ENCODE data around the gene RTF1.
"Not testable (repeated sequence)": the region's sequence is repeated elsewhere in the genome, so short reads cannot be mapped to it uniquely, and the experiment has no call there.

RTF1 gene

GRCh38 chr15:41438206-41438605 lies 21.3 kb downstream of the RTF1 start:
- no peak for DNase-seq

- DNase-seq, result not testable (repeated sequence)
These were observed 21.9 kb downstream of the RTF1 start for GRCh38 chr15:41438745-41439144.

DNA sequence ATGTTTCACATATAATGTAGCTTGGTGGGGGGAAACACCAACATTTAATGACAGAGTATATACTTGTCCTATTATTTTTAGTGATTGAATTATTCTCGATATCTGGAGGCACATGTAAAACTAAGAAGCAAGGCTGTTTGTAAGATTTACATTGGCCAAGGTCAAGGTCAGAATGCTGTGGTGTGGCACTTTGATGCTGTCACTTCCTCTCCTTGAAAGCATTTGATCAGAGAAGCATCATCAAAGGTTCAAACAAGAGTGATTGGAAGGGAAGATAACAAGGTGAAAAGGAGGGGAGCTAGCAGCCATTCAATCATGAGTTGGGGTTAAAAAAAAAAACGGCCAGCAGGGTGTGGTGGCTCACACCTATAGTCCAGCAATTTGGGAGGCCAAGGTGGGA lies 26.4 kb downstream of the RTF1 start:
- DNase-seq, result no peak

- DNase-seq, result no peak
These were observed 28.5 kb downstream of the RTF1 start for GRCh38 chr15:41445399-41445798.

DNA sequence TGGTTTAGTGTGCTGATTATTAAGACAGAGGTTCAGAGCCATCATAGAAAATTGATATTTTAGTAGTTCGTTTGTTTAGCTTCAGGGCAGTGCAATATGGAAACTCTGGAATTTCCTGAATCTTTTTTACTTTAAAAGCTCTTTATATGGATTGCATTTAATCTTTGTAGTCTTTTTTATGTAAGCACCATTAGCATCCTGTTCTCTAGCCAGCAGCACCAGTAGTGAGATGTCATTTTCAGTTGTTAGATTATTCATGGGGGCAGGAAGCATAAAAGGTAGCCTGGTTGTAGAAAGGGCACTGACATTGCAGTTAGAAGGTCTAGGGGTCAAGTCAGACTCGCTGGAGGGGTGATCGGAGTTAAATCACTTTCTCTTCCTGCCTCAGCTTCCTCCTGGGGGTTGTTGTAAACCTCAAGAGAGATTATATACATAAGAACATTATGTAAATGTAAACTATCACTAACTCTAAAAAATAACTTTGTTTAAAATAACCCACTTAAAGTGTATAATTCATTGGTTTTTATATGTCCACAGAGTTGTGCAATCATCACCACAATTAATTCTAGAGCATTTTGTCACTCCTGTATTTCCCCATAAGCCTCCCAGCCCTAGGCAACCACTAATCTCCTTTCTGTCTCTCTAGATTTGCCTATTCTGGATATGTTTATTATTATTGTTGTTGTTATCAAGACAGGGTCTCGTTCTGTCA lies 45.3 kb downstream of the RTF1 start:
- DNase-seq, result no peak

DNA sequence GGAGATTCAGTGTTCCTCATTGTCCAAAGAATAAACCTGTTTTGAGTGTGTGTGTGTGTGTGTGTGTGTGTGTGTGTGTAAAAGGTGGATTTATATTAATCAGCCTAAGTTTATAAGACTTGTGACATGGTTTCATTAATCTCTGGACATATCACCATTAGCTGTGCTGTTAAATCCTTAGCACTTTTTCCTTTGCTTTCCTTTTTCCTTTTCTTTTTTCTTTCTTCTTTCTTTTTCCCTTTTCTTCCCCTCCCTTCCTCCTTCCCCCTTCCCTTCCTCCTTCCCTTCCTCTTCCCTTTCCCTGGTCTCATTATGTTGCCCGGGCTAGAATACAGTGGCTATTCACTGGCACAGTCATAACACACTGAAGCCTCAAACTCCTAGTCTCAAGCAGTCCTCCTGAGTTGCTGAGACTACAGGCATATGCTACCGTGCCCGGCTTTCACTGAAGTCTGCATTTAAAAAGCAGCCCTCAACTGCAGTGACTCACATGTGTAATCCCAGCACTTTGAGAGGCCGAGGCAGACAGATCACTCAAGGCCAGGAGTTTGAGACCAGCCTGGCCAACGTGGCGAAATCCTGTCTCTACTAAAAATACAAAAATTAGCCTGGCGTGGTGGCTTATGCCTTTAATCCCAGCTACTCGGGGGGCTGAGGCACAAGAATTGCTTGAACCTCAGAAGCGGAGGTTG lies 48.1 kb downstream of the RTF1 start:
- DNase-seq, result no peak

- no peak for DNase-seq
These were observed 49.0 kb downstream of the RTF1 start for GRCh38 chr15:41465822-41466421.

- DNase-seq, result no peak
These were observed 49.8 kb downstream of the RTF1 start for GRCh38 chr15:41466711-41467110.

- DNase-seq, result not testable (repeated sequence)
These were observed 52.7 kb downstream of the RTF1 start for GRCh38 chr15:41469644-41470043.

DNA sequence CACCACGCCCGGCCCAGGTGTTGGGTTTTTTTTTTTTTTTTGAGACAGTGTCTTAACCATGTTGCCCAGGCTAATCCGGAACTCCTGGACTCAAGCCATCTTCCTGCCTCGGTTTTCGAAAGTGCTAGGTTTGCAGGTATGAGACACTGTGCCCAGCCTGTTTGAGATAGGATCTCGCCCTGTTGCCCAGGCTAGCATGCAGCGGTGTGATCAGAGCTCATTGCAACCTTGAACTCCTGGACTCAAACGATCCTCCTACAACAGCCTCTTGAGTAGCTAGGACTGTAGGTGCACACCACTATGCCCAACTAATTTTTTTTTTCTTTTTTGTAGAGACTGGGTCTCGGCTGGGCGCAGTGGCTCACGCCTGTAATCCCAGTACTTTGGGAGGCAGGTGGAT lies 56.5 kb downstream of the RTF1 start:
- no peak for DNase-seq

DNA sequence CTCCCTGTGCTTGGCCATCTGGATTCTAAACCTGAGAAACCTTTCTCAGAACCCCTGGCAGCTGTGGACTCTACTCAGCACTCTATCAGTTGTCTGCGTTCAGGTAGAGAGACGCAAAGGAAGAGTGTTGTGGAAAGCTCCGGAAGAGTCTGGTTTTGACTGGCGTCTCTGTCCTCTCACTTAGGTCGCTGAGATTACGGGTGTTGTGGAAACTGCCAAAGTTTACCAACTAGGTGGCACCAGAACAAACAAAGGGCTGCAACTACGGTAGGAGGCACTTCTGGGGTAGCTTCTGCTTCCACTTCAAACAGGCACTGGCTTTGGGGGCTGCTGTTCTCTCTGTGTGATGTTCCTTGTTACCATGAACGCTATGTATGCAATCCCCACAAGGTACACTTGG lies 57.5 kb downstream of the RTF1 start:
- DNase-seq, result no peak

DNA sequence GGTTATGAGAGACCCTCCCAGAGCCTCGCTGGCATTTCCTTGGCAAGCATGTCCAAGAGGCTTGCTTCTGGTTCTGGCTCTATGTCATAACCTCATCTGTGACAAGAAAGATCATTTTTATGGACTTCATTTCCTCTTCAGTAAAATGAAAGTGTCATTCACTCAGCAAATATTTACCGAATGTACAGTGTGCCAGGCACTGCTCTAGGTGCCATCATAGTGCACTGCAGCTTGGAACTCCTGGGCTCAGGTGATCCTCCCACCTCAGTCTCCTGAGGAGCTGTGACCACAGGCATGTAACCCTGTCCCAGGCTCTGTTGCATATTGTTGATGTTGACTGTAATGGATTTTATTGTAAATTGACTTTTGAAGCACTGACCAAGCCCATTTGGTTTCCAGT lies 58.0 kb downstream of the RTF1 start:
- no peak for DNase-seq

DNA sequence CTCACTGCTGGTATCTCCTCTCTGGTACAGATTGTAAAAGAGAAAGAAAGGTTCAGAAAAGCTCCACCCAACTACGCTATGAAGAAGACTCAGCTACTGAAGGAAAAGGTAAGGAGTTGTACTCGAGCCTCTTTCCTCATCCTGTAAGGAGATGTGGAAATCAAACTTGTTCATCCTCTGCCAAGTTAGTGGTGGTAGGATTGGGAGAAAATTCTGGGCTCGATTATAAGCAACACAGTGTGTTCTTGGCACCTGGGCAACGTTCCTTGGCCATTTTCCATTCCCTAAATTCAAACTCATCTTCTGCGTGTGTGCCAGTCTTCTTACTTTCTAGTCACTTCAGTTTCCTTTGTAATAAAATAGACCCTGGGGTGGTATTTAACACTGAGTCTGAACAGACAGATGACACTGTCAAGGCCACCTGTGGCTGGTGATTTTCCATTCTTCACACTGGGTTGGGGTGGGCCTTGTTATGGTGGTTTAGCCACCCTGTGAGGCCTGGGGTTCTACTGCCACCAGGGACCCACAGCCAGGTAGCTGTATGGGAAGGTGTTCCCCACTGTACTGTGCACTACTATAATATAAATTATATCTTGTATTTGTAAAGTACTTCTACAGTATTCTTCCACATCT lies 59.6 kb downstream of the RTF1 start:
- no peak for DNase-seq

DNA sequence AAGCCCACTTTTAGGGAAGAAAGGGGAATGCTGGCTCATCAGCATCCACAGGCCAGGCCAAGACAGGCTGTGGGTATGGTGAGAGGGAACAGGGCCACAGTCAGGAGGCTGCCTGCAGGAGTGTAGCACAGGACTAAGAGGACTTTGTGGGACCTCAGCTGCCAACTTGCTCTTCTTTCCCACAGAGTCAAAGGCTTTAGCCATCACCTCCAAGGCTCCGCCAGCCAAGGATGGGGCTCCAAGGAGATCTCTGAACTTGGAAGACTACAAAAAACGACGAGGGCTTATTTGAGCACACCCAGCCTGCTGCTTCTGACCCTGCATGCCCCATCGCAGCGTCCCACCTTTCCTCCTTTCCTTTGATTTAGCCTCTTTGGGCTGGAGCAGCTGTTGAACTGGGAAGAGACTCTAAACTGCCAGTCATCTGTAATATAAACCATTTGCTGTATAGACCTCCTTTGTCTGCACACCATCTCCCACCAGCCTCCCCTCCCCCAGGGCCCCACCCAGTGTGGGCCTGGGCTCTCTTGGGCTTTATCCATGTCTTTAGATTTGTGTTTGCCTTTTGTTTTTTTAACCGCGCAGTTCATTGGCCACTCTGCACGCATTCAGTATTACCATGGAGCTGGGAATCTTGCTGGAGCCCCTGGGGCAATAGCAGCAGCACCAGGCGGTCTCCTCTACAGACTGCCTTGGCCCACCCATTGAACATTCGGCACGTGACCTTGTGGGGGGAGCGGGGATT lies 63.7 kb downstream of the RTF1 start:
- no peak for DNase-seq

- DNase-seq, result no peak
These were observed 65.4 kb downstream of the RTF1 start for GRCh38 chr15:41482110-41482877.

GRCh38 chr15:41483115-41483514 lies 66.2 kb downstream of the RTF1 start:
- DNase-seq, result no peak

GRCh38 chr15:41483519-41483918 lies 66.6 kb downstream of the RTF1 start:
- no peak for DNase-seq

DNA sequence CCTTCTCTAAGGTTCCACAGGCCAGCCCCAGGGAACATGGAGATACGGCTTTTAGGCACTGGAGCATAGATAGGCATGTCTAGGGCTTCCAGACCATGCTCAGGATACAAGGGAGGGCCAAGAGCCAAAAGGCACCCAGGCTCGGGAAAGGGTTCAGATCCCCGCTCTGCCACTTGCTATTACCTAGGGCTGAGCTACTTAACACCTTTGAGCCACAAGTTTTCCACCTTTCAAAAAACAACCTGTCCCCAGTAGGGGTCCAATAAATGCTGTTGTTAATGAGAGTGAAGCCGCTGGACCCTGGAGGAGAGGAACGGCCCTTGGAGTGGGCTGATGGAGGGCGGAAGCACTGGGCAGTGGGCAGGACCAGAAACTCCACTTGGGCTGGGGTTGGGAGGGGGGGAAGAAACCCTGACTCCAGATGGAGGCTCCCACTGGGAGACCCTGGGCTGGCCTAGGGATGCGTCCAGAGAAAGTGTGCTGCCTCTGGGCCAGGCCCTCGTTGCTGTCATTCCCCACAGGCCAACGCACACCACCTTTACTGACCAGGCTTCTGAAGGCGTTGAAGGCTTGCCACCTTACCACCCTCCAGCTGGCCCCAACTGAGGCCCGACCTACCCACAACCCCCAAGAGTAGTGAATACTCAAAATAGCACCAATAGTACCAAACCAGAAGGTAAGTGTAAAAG lies 68.2 kb downstream of the RTF1 start:
- DNase-seq, result no peak

GRCh38 chr15:41486286-41486685 lies 69.4 kb downstream of the RTF1 start:
- no peak for DNase-seq

DNA sequence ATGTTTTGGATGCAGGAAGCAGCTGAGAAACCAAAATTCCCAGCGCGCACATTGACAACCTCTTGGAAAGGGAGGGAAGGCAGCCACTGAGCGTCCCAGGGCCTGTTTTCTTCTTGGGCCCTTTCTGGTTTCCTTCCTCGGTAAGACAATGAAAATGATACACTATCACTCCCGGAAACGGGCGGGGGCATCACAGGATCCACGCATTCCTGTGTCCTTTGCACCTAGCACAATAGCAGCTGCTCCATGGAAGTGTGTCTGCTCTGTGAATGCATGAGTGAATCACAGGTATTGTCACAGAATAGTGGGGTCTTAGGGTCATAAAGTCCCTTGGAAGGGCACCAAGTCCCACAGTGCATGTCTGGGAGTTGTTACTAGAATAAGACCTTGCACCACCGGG lies 70.5 kb downstream of the RTF1 start:
- DNase-seq, result no peak

- no peak for DNase-seq
These were observed 70.9 kb downstream of the RTF1 start for GRCh38 chr15:41487802-41488201.

GRCh38 chr15:41489641-41490040 lies 72.7 kb downstream of the RTF1 start:
- no peak for DNase-seq

All from NCI-H2107 (cell line).